22Rv1 (cell line): ENCODE results near the gene C6orf120.

ENCODE experiments used
- H3K27ac ChIP-seq: fragments of 450-650 bp; 2 replicates; pipeline ENCODE4 v1.5.1; 2017
- CTCF ChIP-seq: fragments of 450-650 bp; IDR thresholded peaks from 2 replicates; pipeline ENCODE4 v1.5.1; 2017; ENCODE audit warnings: mild to moderate bottlenecking
- ZFX ChIP-seq: fragments of 450-650 bp; IDR thresholded peaks from 2 replicates; pipeline ENCODE4 v1.6.1; 2017; ENCODE audit warnings: antibody characterized with exemption, borderline replicate concordance

Gene C6orf120

GRCh38 chr6:169701954-169702839 lies at the start of gene C6orf120, which contains the start of gene WDR27:
Gene C6orf120, plus strand, starts transcription at chr6:169702126. Its CDS starts 334 bp downstream, at chr6:169702460.
Gene WDR27, minus strand, starts transcription at chr6:169702029. Its CDS starts 13,024 bp downstream, at chr6:169689005.
- H3K27ac ChIP-seq, result peak within 1 kb of the TSS; percentile 86
- TF ChIP-seq ZFX (no peak), CTCF (no peak)

- no peak overlapping the region for H3K27ac ChIP-seq
- TF ChIP-seq ZFX (no peak), CTCF (no peak)
Observed at GRCh38 chr6:169652896-169653295, 49.0 kb upstream of the C6orf120 start.

- TF ChIP-seq CTCF, result no peak
- no peak for TF ChIP-seq ZFX
- no peak overlapping the region for H3K27ac ChIP-seq
Observed at GRCh38 chr6:169653691-169654090, 48.2 kb upstream of the C6orf120 start.

GRCh38 chr6:169654598-169655391 lies 47.1 kb upstream of the C6orf120 start:
- TF ChIP-seq ZFX (no peak), CTCF (peak; percentile 27)
- peak overlapping the region; percentile 37; the same call in 1 of the 2 replicates for H3K27ac ChIP-seq

- no peak overlapping the region for H3K27ac ChIP-seq
- no peak for TF ChIP-seq ZFX
- TF ChIP-seq CTCF, result no peak
Observed at GRCh38 chr6:169656546-169657283, 45.2 kb upstream of the C6orf120 start.

- no peak for TF ChIP-seq ZFX
- no peak for TF ChIP-seq CTCF
Observed at GRCh38 chr6:169657284-169657610, 44.7 kb upstream of the C6orf120 start.

More at GRCh38 chr6:169657284-169657610, 44.7 kb upstream of the C6orf120 start:
- no peak overlapping the region for H3K27ac ChIP-seq
